SK-N-SH treated with all-trans-retinoic acid at 6 μM for 48 hours (cell line): ENCODE measurements around the gene CARD14.

Experiments
- ARNTL ChIP-seq: fragments of 450-650 bp; formaldehyde crosslinking; IDR thresholded peaks from 2 replicates; pipeline ENCODE4 v1.5.0; 2020; ENCODE audit warnings: low read depth, mild to moderate bottlenecking, moderate library complexity, borderline replicate concordance
- CSRNP3 ChIP-seq: fragments of 250-450 bp; sonication (Bioruptor Pico); IDR thresholded peaks from 2 replicates; pipeline ENCODE4 v1.5.1; 2021; ENCODE audit warnings: mild to moderate bottlenecking, moderate library complexity
- PATZ1 ChIP-seq: fragments of 250-450 bp; sonication (Bioruptor Pico); IDR thresholded peaks from 2 replicates; pipeline ENCODE4 v1.8.0; 2020; ENCODE audit warnings: mild to moderate bottlenecking, moderate library complexity, borderline replicate concordance
- SNAI2 ChIP-seq: fragments of 250-450 bp; sonication (Bioruptor Pico); IDR thresholded peaks from 2 replicates; pipeline ENCODE4 v1.5.0; 2020; ENCODE audit warnings: mild to moderate bottlenecking, moderate library complexity
- TOX ChIP-seq: fragments of 250-450 bp; sonication (Bioruptor Pico); IDR thresholded peaks from 2 replicates; pipeline ENCODE4 v1.8.0; 2021; ENCODE audit warnings: mild to moderate bottlenecking, moderate library complexity, borderline replicate concordance
- ZC3H10 ChIP-seq: fragments of 250-450 bp; sonication (Bioruptor Pico); IDR thresholded peaks from 2 replicates; pipeline ENCODE4 v1.5.1; 2021; ENCODE audit warnings: mild to moderate bottlenecking, moderate library complexity
- ZFP3 ChIP-seq: fragments of 250-450 bp; sonication (Bioruptor Pico); IDR thresholded peaks from 2 replicates; pipeline ENCODE4 v1.5.0; 2020; ENCODE audit warnings: mild to moderate bottlenecking, moderate library complexity
- ZNF565 ChIP-seq: fragments of 450-650 bp; formaldehyde crosslinking; conservative IDR thresholded peaks from 2 replicates; pipeline ENCODE4 v1.5.0; 2020; ENCODE audit warnings: low read depth, mild to moderate bottlenecking, moderate library complexity

- no peak for TF ChIP-seq ARNTL
- no peak for TF ChIP-seq PATZ1
- no peak for TF ChIP-seq SNAI2
- TF ChIP-seq TOX (CRISPR knock-in tag), result no peak
- TF ChIP-seq ZNF565 (CRISPR knock-in tag), result no peak
- no peak for TF ChIP-seq ZC3H10 (CRISPR knock-in tag)
- no peak for TF ChIP-seq ZFP3 (CRISPR knock-in tag)
- no peak for TF ChIP-seq CSRNP3
These were observed 14.0 kb downstream of the CARD14 start for GRCh38 chr17:80183581-80184422.
